OCI-LY1 (cell line): ENCODE measurements around the gene FHOD3.

Experiments
- H2AFZ ChIP-seq: fragments of 200-600 bp; sonication (generic), shearing (Covaris generic); 2 replicates; pipeline ENCODE4 v1.6.0; 2014; ENCODE audit warnings: antibody characterized with exemption, mild to moderate bottlenecking, low read length
- H3F3A ChIP-seq: fragments of 200-600 bp; sonication (generic), shearing (Covaris generic); 2 replicates; pipeline ENCODE4 v1.6.0; 2014; ENCODE audit warnings: mild to moderate bottlenecking, antibody characterized with exemption, low read length, moderate library complexity; ENCODE audit not compliant: insufficient read depth
- H3K27ac ChIP-seq: fragments of 200-600 bp; sonication (generic); 2 replicates; pipeline ENCODE4 v1.5.1; 2014; ENCODE audit warnings: low read length, mixed run types, mild to moderate bottlenecking, low read depth; ENCODE audit not compliant: poor library complexity, severe bottlenecking
- H3K27me3 ChIP-seq: fragments of 200-600 bp; sonication (generic); 2 replicates; pipeline ENCODE4 v1.6.0; 2014; ENCODE audit warnings: antibody characterized with exemption, mild to moderate bottlenecking, low read length, moderate library complexity; ENCODE audit not compliant: insufficient read depth
- H3K36me3 ChIP-seq: fragments of 200-600 bp; sonication (generic); 2 replicates; pipeline ENCODE4 v1.6.1; 2014; ENCODE audit warnings: mild to moderate bottlenecking, antibody characterized with exemption, low read length, moderate library complexity, mixed read lengths; ENCODE audit not compliant: insufficient read depth
- H3K4me1 ChIP-seq: fragments of 200-600 bp; sonication (generic); 2 replicates; pipeline ENCODE4 v1.5.1; 2014; ENCODE audit warnings: mild to moderate bottlenecking, low read length, moderate library complexity; ENCODE audit not compliant: insufficient read depth, severe bottlenecking
- H3K4me2 ChIP-seq: fragments of 200-600 bp; sonication (generic), shearing (Covaris generic); 2 replicates; pipeline ENCODE4 v1.6.1; 2014; ENCODE audit warnings: low read length
- H3K4me3 ChIP-seq: fragments of 200-600 bp; sonication (generic); 2 replicates; pipeline ENCODE4 v1.5.1; 2014; ENCODE audit warnings: low read length, low read depth, mild to moderate bottlenecking, mixed read lengths; ENCODE audit not compliant: poor library complexity, severe bottlenecking
- H3K79me2 ChIP-seq: fragments of 200-600 bp; shearing (Covaris generic); 2 replicates; pipeline ENCODE4 v1.6.1; 2016; ENCODE audit warnings: mixed run types, low read length, mixed read lengths; ENCODE audit not compliant: insufficient read depth
- H3K9ac ChIP-seq: fragments of 200-600 bp; sonication (generic), shearing (Covaris generic); 2 replicates; pipeline ENCODE4 v1.6.1; 2014; ENCODE audit warnings: mild to moderate bottlenecking, low read length, mixed read lengths
- H3K9me2 ChIP-seq: fragments of 200-600 bp; sonication (generic), shearing (Covaris generic); 2 replicates; pipeline ENCODE4 v1.6.1; 2014; ENCODE audit warnings: low read depth, mild to moderate bottlenecking, low read length, mixed read lengths
- H3K9me3 ChIP-seq: fragments of 200-600 bp; shearing (Covaris generic); 2 replicates; pipeline ENCODE4 v1.6.1; 2014; ENCODE audit warnings: low read length, mixed read lengths
- H4K20me1 ChIP-seq: fragments of 200-600 bp; sonication (generic), shearing (Covaris generic); 2 replicates; pipeline ENCODE4 v1.6.0; 2016; ENCODE audit warnings: mild to moderate bottlenecking, low read length; ENCODE audit not compliant: insufficient read depth
- CTCF ChIP-seq: fragments of 200-600 bp; sonication (generic), shearing (Covaris generic); IDR thresholded peaks from 2 replicates; pipeline ENCODE4 v1.5.1; 2017; ENCODE audit warnings: mild to moderate bottlenecking, antibody characterized with exemption, low read length, moderate library complexity, mixed read lengths
- EZH2 ChIP-seq: fragments of 200-600 bp; sonication (generic), shearing (Covaris generic); IDR thresholded peaks from 2 replicates; pipeline ENCODE4 v1.8.0; 2017; ENCODE audit warnings: borderline replicate concordance, mixed run types, mild to moderate bottlenecking, antibody characterized with exemption, low read length, moderate library complexity, mixed read lengths

FHOD3 gene

DNA sequence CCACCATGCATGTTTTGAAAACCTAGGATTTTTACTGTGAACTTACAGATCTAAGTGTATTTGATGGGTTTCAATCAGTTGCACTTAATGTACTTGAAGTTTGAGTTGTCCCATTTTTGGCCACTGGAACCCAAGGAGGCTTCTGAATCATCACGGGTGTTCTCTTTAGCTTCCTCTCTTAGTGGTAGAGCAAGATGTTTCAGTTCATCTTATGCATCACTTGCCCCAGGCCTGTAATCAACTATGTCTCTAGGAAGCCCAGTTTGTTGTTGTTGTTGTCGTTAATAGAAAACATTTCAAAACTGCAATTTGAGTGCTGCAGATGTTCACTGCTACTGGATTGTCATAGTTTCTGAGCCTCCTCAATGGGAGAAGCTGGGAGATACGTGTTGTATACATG lies 97.0 kb downstream of the FHOD3 start:
- no peaks in the 10 kb centered on the region for H3K4me1 ChIP-seq
- H2AFZ ChIP-seq: no peak overlapping the region
- H3K27ac ChIP-seq: no peak overlapping the region
- H3K4me2 ChIP-seq: no peak overlapping the region
- no peak overlapping the region for H3K4me3 ChIP-seq
- H3K9ac ChIP-seq: no peak overlapping the region
- TF ChIP-seq CTCF: no peak
- no peak for TF ChIP-seq EZH2
- H3K27me3 ChIP-seq: no peaks in the 10 kb centered on the region
- H3K36me3 ChIP-seq: no peaks in the 10 kb centered on the region
- no peaks in the 10 kb centered on the region for H3K79me2 ChIP-seq
- no peaks in the 10 kb centered on the region for H3F3A ChIP-seq
- H3K9me3 ChIP-seq: no peaks in the 10 kb centered on the region
- H3K9me2 ChIP-seq: no peaks in the 10 kb centered on the region
- H4K20me1 ChIP-seq: no peaks in the 10 kb centered on the region

DNA sequence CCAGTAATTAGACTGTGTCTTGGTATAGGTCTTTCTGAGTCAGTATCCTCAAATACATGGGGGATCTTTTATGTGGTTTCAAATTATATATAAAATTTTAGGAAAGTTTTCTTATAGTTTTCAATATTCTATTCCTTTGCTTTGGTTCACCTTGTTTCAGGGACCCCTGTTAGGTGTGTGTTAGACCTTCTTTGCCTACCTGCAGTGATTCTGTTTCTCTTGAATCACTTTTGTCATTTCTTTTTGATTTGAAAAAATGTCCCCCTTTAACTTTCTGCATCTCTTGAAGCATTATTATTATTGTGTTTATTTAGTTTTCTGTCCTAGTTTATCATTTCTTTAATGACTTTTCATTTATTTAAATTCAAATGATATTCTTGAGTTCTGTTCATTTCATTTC lies 98.7 kb downstream of the FHOD3 start:
- Histone ChIP-seq H3K9me3 (no peaks in the 10 kb centered on the region), H3K4me3 (no peak overlapping the region), H3K79me2 (no peaks in the 10 kb centered on the region), H3K27me3 (no peaks in the 10 kb centered on the region), H2AFZ (no peak overlapping the region), H4K20me1 (no peaks in the 10 kb centered on the region), H3K36me3 (no peaks in the 10 kb centered on the region), H3F3A (no peaks in the 10 kb centered on the region), H3K9ac (no peak overlapping the region), H3K9me2 (no peaks in the 10 kb centered on the region), H3K4me1 (no peaks in the 10 kb centered on the region), H3K27ac (no peak overlapping the region), H3K4me2 (no peak overlapping the region)
- TF ChIP-seq CTCF: no peak
- TF ChIP-seq EZH2: no peak

DNA sequence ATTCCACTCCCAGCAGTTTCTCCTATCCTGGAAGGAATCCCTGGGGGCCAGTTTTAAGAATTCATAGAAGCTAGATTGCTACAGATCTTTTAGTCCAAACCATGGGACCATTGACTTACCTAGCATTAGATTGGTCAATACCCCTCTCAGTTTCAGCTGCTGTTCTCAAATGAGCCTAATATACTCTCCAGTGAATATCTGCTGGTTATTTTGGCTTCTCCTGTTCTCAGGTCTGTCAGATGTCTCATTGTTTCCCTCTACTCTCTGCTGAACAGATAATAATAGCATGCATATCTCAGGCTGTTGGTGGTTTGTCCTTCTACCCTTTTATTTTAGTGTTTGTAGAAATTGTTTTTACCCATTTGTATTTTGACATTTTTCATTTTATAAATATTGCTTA lies 99.5 kb downstream of the FHOD3 start:
- Histone ChIP-seq H3K79me2 (no peaks in the 10 kb centered on the region), H3K27me3 (no peaks in the 10 kb centered on the region), H3K9me3 (no peaks in the 10 kb centered on the region), H3F3A (no peaks in the 10 kb centered on the region), H3K4me3 (no peak overlapping the region), H4K20me1 (no peaks in the 10 kb centered on the region), H3K36me3 (no peaks in the 10 kb centered on the region), H3K27ac (no peak overlapping the region), H3K9ac (no peak overlapping the region), H2AFZ (no peak overlapping the region), H3K4me1 (no peaks in the 10 kb centered on the region), H3K4me2 (no peak overlapping the region), H3K9me2 (no peaks in the 10 kb centered on the region)
- no peak for TF ChIP-seq CTCF
- TF ChIP-seq EZH2: no peak
